ENCODE results near the gene TSNAXIP1.

Gene TSNAXIP1

GRCh38 chr16:67806428-67807147, at the start of gene TSNAXIP1, which contains the start of gene RANBP10:
TSS of gene TSNAXIP1 (plus strand) at chr16:67806889. CDS start at chr16:67807150, 261 bp downstream.
TSS of gene RANBP10 (minus strand) at chr16:67806560. CDS start at chr16:67806536, 24 bp downstream.
- peak; percentile 87 to 94 for DNase-seq (ENCODE audit: low read depth in 1 of 2, low spot score in 1 of 2)

GRCh38 chr16:67758006-67758405, 48.7 kb upstream of the TSNAXIP1 start:
- no peak for DNase-seq (ENCODE audit: low read depth in 1 of 2, low spot score in 1 of 2)

GRCh38 chr16:67758966-67759365, 47.7 kb upstream of the TSNAXIP1 start:
- DNase-seq (ENCODE audit: low read depth in 1 of 2, low spot score in 1 of 2), result no peak

- DNase-seq (ENCODE audit: low read depth in 1 of 2, low spot score in 1 of 2), result no peak
These were observed 46.3 kb upstream of the TSNAXIP1 start for GRCh38 chr16:67760206-67760955.

- DNase-seq (ENCODE audit: low read depth in 1 of 2, low spot score in 1 of 2), result no peak
These were observed 45.8 kb upstream of the TSNAXIP1 start for GRCh38 chr16:67760956-67761230.

- DNase-seq (ENCODE audit: low read depth in 1 of 2, low spot score in 1 of 2), result no peak
These were observed 44.8 kb upstream of the TSNAXIP1 start for GRCh38 chr16:67761924-67762323.

- no peak for DNase-seq (ENCODE audit: low read depth in 1 of 2, low spot score in 1 of 2)
These were observed 44.3 kb upstream of the TSNAXIP1 start for GRCh38 chr16:67762385-67762784.

- DNase-seq (ENCODE audit: low read depth in 1 of 2, low spot score in 1 of 2), result no peak
These were observed 43.6 kb upstream of the TSNAXIP1 start for GRCh38 chr16:67763066-67763465.

- no peak for DNase-seq (ENCODE audit: low read depth in 1 of 2, low spot score in 1 of 2)
These were observed 42.5 kb upstream of the TSNAXIP1 start for GRCh38 chr16:67764158-67764667.

GRCh38 chr16:67766291-67766690, 40.4 kb upstream of the TSNAXIP1 start:
- no peak for DNase-seq (ENCODE audit: low read depth in 1 of 2, low spot score in 1 of 2)

GRCh38 chr16:67767953-67768352, 38.7 kb upstream of the TSNAXIP1 start:
- no peak for DNase-seq (ENCODE audit: low read depth in 1 of 2, low spot score in 1 of 2)

GRCh38 chr16:67770346-67770991, 36.2 kb upstream of the TSNAXIP1 start:
- DNase-seq (ENCODE audit: low read depth in 1 of 2, low spot score in 1 of 2), result no peak

GRCh38 chr16:67773099-67773498, 33.6 kb upstream of the TSNAXIP1 start:
- DNase-seq (ENCODE audit: low read depth in 1 of 2, low spot score in 1 of 2), result no peak

- no peak for DNase-seq (ENCODE audit: low read depth in 1 of 2, low spot score in 1 of 2)
These were observed 32.9 kb upstream of the TSNAXIP1 start for GRCh38 chr16:67773569-67774456.

- DNase-seq (ENCODE audit: low read depth in 1 of 2, low spot score in 1 of 2), result no peak
These were observed 32.2 kb upstream of the TSNAXIP1 start for GRCh38 chr16:67774457-67774853.

- no peak for DNase-seq (ENCODE audit: low read depth in 1 of 2, low spot score in 1 of 2)
These were observed 31.4 kb upstream of the TSNAXIP1 start for GRCh38 chr16:67775273-67775672.

GRCh38 chr16:67779256-67780014, 27.3 kb upstream of the TSNAXIP1 start:
- DNase-seq (ENCODE audit: low read depth in 1 of 2, low spot score in 1 of 2), result no peak

GRCh38 chr16:67780847-67781564, 25.7 kb upstream of the TSNAXIP1 start:
- no peak for DNase-seq (ENCODE audit: low read depth in 1 of 2, low spot score in 1 of 2)

GRCh38 chr16:67781565-67781921, 25.1 kb upstream of the TSNAXIP1 start:
- no peak for DNase-seq (ENCODE audit: low read depth in 1 of 2, low spot score in 1 of 2)
